Measurements from ENCODE around the gene CDC6.

Gene CDC6

DNA sequence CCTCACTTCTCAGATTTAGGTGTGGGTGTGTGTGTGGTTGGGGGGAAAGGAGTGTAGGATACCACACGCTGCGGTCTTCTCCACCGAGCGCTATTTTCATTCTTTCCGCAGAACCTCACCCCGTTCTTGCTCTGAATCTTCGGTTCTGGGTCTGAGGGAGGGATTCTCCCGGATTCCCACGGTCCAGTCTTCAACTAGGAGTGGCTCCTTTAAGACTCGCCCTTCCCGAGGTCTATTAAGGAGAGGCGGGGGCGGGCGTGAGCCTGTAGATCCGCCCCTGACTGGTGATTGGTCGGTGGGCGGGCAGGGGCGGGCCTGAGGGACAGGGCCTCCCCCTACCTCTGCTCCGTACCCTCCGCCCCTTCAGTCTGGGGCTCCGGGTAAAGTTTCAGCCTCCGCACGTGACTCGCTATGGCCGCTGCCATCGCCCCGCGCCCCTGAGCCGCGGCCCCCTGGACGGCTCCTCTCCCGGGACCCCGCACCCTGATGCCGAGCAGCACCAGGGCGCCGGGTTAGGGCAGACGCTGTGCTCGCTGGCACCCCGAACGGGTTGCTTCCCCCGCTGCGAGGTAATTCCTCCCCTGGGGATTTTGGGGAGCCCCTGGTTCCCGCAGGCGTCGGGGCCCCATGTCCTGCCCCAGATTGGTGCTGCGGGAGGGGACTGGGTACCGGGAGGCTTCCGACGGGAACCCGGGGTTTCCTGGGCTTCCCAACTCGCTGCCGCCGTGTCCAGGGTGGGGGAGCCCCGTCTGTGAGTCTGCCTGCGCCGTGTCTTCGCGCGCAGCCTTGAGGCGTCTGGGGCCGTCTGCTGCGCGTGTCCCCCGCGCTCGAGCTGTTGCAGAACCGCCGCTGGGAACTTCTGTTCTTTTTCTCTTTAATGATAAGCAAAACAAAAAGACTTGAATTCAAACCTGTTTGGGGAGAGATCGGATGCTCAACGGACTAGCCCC is 30.5 kb downstream of the CDC6 start:
- intact Hi-C loops (cut with DNase I) = no loop called here

GRCh38 chr17:40318830-40319391 is 31.2 kb downstream of the CDC6 start:
- DNase-seq = peak in 4 of 42 donors; percentile 8 to 33 (median 30)
- intact Hi-C loops (cut with DNase I) = no loop called here

More for the DNA sequence above, 30.5 kb downstream of the CDC6 start:
- DNase-seq = peak; percentile 85 to 97 (median 94)

GRCh38 chr17:40319651-40320540 is 32.2 kb downstream of the CDC6 start:
- DNase-seq = peak in 3 of 42 donors; percentile 3 to 29 (median 12)
- intact Hi-C loops (cut with DNase I) = no loop called here

GRCh38 chr17:40320756-40321523 is 33.3 kb downstream of the CDC6 start:
- intact Hi-C loops (cut with DNase I) = no loop called here
- peak in 10 of 42 donors; percentile 34 to 64 (median 46) for DNase-seq

DNA sequence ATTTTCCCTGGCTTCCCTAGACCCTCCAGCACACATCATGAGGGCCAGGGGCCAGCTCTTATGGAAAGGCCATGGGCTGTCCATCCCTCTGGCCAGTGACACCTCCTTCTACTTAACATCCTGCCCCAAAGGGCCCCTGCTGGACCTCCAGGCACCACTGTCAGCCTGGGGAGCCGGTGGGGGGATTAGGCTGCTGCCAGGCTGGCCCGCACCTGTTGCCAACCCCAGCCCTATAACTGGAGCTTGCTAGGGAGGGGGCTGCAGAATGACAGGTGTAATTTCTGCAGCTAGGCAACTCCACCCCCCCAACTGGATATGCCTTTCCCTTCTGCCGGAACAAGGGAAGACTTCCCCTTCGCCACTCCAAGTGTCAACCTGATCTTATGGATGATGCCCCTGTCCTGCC is 33.8 kb downstream of the CDC6 start:
- DNase-seq = peak in 1 of 42 donors; percentile 29
- intact Hi-C loops (cut with DNase I) = no loop called here

DNA sequence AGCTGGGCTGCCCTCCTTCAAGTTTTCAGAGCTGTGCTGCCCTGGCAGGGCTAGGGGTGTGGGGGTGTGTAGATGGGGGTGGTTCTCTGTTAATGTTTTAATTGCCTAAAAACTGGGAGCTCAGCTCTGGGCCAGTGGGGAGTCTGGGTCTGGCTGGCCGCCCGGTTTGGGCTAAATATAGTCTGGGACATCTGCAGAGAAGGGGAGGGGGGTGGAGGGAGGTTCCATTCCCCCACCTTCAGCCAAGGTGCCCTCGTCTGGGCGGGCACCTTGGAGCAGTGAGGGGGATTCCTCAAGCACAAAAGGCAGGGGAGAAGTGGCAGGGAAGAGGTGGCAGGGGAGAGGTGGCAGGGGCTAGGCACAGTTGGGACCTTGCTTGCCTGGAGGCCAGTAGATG is 34.3 kb downstream of the CDC6 start:
- DNase-seq = peak in 2 of 42 donors; percentile 14 to 35
- intact Hi-C loops (cut with DNase I) = no loop called here

DNA sequence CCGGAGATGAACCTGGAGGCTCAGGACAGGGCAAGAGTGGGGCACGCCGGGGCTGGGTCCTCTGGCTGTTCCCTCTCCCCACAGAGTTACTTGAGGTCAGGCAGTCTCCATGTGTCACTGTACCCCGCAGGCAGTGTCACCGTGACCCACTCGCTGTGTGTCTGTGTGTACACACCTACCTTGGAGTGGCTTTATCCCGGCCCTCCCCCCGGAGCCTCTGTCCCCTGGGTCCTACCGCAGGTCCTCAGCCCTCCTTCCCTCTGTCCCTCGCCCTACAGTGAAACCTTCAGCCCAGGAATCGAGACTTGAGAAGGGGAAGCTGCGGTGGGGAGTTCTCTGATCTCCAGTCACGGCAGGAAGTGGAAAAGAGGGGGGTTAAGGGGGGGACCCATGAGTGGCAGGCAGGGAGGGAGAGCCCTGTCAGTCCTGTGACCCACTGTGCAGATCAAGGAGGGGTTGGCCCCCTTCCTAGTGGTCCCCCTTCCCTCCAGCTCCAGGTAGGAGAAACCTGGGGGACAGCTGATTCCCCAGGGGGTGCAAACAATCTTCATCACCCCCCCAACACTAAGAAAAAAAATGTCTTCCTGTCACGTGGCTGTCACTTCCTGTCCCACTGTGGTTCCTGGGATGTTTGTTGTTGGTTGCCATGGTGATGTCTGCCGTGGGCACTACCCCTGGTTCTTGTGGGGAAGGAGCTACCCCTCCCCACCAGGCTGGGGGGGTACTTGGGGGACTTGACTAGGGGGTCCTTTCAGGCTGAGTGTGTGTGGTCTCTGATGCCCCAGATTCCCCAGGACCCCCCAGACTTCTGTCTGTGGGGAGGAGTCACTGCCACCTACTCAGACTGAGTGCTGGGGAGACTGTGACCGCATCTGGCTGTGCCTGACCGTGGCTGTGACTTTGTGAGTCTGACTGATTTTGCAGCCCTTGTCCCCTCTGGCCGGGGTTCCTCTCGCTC is 35.0 kb downstream of the CDC6 start:
- peak in 16 of 42 donors; percentile 31 to 70 (median 52) for DNase-seq
- intact Hi-C loops (cut with DNase I) = no loop called here

GRCh38 chr17:40323391-40324381 is 36.0 kb downstream of the CDC6 start:
- DNase-seq = no peak
- intact Hi-C loops (cut with DNase I) = no loop called here

DNA sequence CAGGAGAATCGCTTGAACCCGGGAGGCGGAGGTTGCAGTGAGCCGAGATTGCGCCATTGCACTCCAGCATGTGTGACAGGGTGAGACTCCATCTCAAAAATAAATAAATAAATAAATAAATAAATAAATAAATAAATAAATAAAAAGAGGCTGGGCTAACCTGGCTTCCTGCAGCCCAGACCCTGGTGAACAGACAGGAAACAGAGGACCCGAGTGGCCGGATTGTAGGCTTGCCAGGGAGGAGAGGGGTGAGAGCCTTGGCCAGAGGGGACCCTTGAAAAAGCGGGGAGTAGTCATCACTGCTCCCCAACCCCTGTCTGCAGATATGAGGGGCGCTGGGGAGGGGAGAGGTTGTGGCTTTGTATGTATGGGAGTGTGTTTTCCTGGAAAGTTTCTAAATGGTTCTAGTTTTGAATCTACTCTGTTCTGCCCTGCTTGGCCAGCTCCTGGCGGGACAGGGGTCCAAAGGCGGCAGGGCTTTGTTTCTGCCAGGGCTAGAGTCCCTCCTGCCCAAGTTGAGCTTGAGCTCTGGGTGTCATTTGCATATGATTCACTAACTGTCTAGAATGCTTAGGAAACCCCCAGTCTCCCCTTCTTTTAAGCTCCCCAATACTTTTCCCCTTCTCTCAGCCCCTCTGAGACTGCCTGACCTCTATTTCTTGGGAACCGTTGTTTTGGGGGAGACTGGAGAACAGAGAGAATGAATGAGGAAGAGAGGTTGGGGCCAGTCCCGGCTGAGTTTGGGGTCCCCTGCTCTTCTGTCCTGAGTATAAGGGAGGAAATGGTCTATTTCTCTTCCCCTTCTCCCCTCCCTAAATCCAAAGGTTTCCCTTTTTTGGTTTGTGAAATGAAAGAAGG is 37.7 kb downstream of the CDC6 start:
- intact Hi-C loops (cut with DNase I) = no loop called here
- DNase-seq = no peak

GRCh38 chr17:40326014-40326831 is 38.5 kb downstream of the CDC6 start:
- no peak for DNase-seq
- intact Hi-C loops (cut with DNase I) = no loop called here

DNA sequence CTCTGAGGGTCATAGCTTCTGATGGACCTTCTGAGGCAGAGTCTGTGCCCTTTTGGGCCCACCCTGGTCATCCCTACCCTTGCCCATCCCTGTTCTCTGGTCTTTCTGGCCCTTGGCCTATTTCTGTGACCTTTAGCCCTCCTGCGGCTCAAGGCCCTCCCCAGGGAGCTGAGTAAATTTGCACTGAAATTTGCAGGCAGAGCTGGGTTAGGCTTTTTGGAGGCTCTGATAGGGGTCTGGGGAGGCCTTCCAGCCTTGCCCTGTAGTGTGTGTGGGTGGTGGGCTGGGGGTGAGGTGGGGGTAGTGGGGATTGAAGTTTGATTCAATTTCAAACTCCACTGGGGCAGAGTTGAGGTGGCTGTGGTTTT is 39.1 kb downstream of the CDC6 start:
- DNase-seq = no peak
- intact Hi-C loops (cut with DNase I) = no loop called here

DNA sequence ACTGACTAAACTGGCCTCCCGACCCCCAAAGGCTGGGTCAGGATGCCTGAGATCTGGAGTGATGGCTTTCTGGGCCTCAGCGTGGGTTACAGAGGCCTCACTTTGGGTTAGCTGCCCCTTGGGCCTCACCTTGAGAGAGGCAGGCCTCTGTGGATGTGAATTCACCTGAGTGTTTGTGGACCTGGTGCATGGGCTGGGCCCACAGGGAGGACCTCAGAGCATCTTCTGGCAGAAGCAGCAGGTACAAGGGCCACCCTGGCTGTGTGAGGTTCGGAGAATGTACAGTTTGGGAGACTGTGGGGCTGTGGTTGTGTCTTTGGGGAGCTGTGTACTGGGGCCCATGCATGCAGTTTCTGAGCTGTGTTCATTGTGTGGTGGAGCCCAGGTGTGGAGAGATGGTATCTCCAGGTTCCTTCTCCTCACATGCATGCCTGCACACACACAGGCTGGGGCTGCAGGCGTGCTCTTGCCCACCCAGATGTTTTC is 39.6 kb downstream of the CDC6 start:
- DNase-seq = no peak
- intact Hi-C loops (cut with DNase I) = no loop called here

GRCh38 chr17:40327735-40328385 is 40.2 kb downstream of the CDC6 start:
- intact Hi-C loops (cut with DNase I) = no loop called here
- DNase-seq = no peak

GRCh38 chr17:40328386-40328766 is 40.7 kb downstream of the CDC6 start:
- no peak for DNase-seq
- intact Hi-C loops (cut with DNase I) = no loop called here
